HG03103 (cell line): ENCODE results near the gene COL28A1.

ENCODE experiments used
- ATAC-seq: cut with Tn5 transposase; IDR thresholded peaks from one replicate; pipeline ENCODE4 v1.9.1; 2021; ENCODE audit warnings: low read depth; ENCODE audit not compliant: unreplicated experiment

Gene COL28A1

DNA sequence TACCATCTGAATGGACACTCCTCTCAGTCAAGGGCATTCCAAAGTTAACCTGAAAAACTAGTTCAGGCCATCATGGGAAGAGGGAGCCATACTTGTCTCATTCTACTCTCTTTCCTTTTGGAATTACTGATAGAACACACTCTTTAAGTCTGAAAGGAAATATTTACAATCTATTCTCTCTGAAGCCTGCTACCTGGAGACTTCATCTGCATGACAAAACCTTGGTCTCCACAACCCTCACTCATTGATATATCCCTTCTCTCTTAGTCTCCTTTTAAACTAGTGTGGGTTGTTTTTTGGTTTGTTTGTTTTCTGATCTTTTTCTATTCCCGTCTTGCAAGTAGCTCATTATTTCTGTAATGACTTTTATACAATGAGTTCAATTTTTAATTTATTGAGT, 183.8 kb downstream of the COL28A1 start:
- no peak for ATAC-seq

GRCh38 chr7:7351156-7351555, 184.5 kb downstream of the COL28A1 start:
- ATAC-seq: no peak

GRCh38 chr7:7349156-7349555, 186.5 kb downstream of the COL28A1 start:
- ATAC-seq: no peak

GRCh38 chr7:7347045-7347444, 188.6 kb downstream of the COL28A1 start:
- no peak for ATAC-seq

- no peak for ATAC-seq
Measured at GRCh38 chr7:7344583-7344982, 191.1 kb downstream of the COL28A1 start.

DNA sequence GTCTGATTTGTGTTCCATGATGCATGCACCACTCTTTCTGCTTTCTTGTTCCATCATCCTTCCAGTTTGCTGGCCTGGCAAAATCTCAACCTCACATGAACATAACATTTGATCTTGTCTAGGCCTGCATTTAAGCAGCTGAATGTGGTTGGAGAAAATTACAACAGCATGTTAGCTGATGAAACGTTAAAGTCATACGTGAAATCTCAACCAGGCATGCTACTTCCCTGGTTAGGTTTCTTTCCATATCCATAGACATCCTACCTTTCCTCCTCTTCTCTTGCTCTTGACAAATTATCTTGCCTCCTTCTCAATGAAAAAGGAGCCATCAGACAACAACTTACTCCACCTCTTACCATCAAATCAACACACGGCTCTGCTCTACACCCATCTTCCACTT, 199.8 kb downstream of the COL28A1 start:
- ATAC-seq: no peak

GRCh38 chr7:7335215-7335614, 200.5 kb downstream of the COL28A1 start:
- no peak for ATAC-seq

DNA sequence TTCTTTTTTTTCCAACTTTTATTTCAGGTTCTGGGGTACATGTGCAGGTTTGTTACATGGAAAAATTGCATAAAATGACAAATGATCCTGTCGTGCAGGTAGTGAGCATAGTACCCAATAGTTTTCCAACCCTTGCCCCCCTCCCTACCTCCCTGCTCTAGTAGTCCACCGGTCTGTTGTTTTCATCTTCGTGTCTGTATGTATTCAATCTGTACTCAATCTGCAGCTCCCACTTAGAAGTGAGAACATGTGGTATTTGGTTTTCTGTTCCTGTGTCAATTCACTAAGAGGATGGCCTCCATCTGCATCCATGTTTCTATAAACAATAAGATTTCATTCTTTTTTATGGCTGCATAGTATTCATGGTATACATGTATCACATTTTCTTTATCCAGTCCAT, 202.1 kb downstream of the COL28A1 start:
- ATAC-seq: no peak

GRCh38 chr7:7331523-7331922, 204.2 kb downstream of the COL28A1 start:
- ATAC-seq: no peak

DNA sequence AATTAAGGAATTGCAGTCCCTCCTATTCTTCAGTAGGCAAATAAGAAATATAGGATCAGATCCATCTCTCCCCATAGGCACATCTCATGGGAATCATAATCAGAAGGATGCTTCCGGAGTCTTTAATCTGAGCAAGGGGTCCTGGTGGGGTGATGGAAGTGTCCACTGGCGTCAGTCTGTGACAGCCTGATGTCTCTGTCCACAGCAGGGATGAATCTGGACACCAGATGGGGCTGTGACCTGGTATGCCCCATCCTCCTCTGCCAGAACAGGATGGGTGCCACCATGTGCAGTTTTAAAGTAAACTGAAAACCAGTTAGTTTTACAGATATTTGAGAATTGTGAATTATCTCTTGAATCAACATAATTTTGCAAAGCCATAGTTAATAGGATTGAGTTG, 204.7 kb downstream of the COL28A1 start:
- ATAC-seq: no peak

GRCh38 chr7:7329326-7329725, 206.3 kb downstream of the COL28A1 start:
- ATAC-seq: no peak

DNA sequence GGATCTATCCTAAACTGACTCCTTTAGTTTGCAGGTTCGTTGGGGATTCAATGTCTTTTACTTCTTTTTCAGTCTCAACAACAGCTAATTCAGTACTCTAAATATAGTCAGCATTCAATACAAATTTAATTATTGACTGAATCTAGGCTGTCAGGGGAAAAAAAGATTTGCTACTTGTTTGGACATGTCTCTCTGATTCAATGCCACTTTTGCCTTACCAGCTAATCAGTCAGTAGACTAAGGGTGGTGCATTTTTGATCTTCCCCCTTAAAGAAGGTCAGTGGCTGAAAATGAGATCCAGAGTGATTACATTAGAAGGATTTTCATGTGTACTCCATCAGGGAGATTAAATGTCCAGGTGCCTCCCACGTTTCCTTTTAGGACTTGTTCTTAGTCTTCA, 208.2 kb downstream of the COL28A1 start:
- ATAC-seq: no peak

GRCh38 chr7:7324698-7325097, 211.0 kb downstream of the COL28A1 start:
- no peak for ATAC-seq

- no peak for ATAC-seq
Measured at GRCh38 chr7:7323921-7324320, 211.8 kb downstream of the COL28A1 start.

DNA sequence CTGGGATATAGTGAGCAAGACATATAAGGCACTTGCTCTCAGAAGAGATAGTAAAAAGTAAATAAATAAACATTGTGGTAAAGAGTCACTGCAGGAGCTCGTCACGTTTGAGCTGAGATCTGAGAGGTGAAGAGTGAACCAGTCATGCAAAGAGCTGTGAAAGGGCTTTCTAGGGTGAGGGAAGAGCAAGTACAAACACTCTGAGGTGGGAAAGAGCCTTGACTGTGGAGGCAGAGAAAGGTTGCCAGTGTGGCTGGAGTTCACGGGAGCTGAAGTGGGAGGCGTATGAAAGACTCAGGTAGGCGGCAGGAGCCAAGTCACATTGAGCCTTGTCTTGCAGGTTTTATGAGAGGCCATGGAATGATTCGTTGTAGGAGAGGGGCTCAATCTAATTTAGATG, 212.3 kb downstream of the COL28A1 start:
- ATAC-seq: peak; percentile 52

DNA sequence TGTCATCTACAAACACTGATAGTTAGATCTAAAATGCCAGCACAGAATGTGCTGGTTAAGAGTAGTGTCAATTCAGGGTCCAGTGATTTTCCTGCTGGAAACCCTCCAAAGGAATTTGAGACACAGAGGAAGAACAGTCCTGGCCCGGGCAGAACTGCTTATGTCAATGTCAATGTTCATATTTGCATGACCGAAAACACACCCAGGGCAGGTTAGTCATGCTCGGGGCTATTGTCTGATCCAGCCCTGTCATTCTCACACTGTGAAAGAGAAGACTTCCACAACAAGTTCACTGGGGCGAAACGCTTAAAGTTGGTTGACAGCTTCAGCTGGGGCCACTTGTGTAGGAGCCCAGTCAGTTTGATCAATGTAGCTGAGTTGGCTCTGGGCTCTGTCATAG, 214.0 kb downstream of the COL28A1 start:
- peak; percentile 95 for ATAC-seq

DNA sequence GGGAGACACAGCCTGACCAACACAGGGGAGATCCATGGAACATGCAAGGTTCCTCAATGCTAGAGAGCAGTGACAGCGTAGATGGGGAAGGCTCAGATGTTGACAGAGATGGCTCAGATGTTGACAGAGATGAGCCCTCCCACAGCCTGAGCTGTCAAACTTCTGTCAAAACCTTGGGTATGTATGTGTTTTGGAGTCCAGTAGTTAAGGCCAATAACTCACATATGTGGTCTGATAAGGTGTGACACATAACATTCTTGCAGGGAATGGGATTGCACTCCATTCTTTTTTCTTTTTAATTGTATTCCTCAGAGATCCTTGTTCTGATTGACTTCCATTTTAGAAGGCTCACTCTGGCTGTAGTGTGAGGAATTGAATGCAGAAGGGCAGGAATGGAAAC, 217.1 kb downstream of the COL28A1 start:
- ATAC-seq: no peak

DNA sequence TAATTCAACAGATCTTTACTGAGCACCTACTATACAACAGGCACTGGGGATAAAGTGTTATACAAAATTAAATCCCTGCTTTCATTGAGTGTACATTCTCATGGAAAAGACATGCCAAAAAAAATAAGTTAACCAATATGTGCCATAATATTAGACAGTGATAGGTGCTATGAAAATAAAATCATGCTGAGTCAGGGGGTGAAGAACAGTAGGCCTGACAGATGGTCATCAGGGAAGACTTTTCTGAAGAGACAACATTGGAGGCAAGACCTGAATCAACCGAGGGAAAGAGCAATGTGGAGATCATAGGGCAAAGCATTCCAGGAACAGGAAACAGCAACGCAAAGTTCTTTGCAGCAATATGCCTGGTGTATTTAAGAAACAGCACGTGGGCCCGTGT, 217.8 kb downstream of the COL28A1 start:
- no peak for ATAC-seq

- ATAC-seq: no peak
Measured at GRCh38 chr7:7315851-7316250, 219.8 kb downstream of the COL28A1 start.

- no peak for ATAC-seq
Measured at GRCh38 chr7:7312323-7312722, 223.3 kb downstream of the COL28A1 start.

DNA sequence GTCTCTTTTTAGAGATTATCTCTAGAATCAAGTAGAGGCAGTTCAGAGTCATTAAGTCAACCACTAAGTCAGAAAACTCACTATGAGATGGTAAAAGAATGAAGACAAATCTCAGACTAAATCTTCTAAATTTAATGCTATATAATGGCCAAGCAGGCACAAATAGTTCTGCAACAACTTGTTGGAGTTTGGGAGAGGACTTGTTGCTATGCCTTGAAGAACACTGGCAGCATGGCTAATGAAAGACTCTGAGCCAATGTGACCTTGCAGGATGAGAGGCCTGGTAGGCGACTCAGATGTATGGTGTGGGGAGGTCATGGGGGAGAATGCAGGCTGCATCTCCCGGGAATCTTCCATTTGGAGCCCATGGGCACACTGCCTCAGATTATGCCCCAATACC, 224.7 kb downstream of the COL28A1 start:
- ATAC-seq: no peak

DNA sequence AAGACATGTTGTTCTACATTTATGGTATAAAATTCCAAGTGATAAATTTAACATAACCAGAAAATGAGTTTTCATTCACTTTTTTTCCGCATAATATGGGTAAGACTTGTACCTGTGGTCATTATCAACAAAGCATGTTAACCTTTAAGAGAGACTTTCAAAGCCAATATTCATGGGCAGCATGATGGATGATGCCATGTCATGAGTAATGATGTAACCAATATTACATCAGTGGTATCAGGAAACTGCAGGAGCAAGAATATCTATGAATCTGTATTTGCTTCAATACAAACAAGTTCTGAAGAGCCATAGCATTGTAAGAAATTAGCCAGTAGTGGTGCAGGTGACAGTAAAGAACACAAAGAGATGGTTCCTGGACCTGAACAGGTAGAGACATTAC, 226.5 kb downstream of the COL28A1 start:
- no peak for ATAC-seq
